Mucosa of descending colon (tissue), 3 donors: ENCODE results near the gene GPR132. TPM values are rescaled to one million over a fixed set of nuclear protein-coding genes. Genes with fewer than 3 reads are reported as not detected.
A peak's percentile ranks its signal among the peaks of the same experiment; 100 is the strongest.
"Not testable (repeated sequence)": the region's sequence is repeated elsewhere in the genome, so short reads cannot be mapped to it uniquely, and the experiment has no call there.

Source experiments
- ATAC-seq: fragments of 200-7000 bp; cut with Tn5 transposase; one replicate; pipeline ENCODE4 v1.9.1; 2020; ENCODE audit warnings: mild to moderate bottlenecking, moderate library complexity
- DNase-seq, 3 donors: peaks; one replicate each; pipeline ENCODE4 v3.0.0-alpha.2; 2020
- H3K36me3 ChIP-seq: fragments of 200-600 bp; one replicate; pipeline ENCODE4 v1.8.0; 2021; ENCODE audit warnings: low read depth, mild to moderate bottlenecking
- H3K4me1 ChIP-seq: fragments of 200-600 bp; one replicate; pipeline ENCODE4 v1.8.0; 2021; ENCODE audit warnings: low read depth, mild to moderate bottlenecking
- H3K4me3 ChIP-seq: fragments of 200-600 bp; one replicate; pipeline ENCODE4 v1.8.0; 2021; ENCODE audit warnings: mild to moderate bottlenecking
- H3K9me3 ChIP-seq: fragments of 200-600 bp; one replicate; pipeline ENCODE4 v1.8.0; 2021; ENCODE audit warnings: mild to moderate bottlenecking
- CTCF ChIP-seq: fragments of 200-600 bp; IDR thresholded peaks from one replicate; pipeline ENCODE4 v1.8.0; 2022; ENCODE audit warnings: antibody characterized with exemption, mild to moderate bottlenecking
- intact Hi-C, 2 donors: fragments of 100-400 bp; cut with DNase I in 1 of 2; cut with micrococcal nuclease in 1 of 2; formaldehyde crosslinking; loops; one replicate each; pipeline versions ENCODE4 v1.11.0 to v1.11.1; 2022; cut with DNase I, micrococcal nuclease
- total RNA-seq, 3 donors: library from RNA; stranded (reverse); fragmentation: NEBNext Ultra II Directional in 2 of 3; extraction: Animal tissue kit (Norgen Biotek cat#: 25700) in 2 of 3; gene quantifications; one replicate each; pipeline versions ENCODE4 v1.2.1 to v1.2.4, GENCODE V29; 2021 to 2023
- donor health status: DM: no; HTN: no; CAD: no; lungs with moderate emphysema.
- donor health status: DM: no; HTN: no; CAD: no.
- donor health status: DM: no; HTN: yes; CAD: no.

The GPR132 gene
- total RNA-seq, 3 donors from 2014 or later: 1.7 to 4.0 (median 3.1) TPM

GRCh38 chr14:105028251-105028927, 36.8 kb downstream of the GPR132 start:
- Histone ChIP-seq H3K4me1 (no peaks in the 10 kb centered on the region), H3K4me3 (no peak overlapping the region), H3K9me3 (no peaks in the 10 kb centered on the region), H3K36me3 (no peaks in the 10 kb centered on the region)
- intact Hi-C loops: no loop called here
- TF ChIP-seq CTCF: no peak
- peak in 1 of 3 donors; percentile 30 for DNase-seq
- no peak for ATAC-seq

GRCh38 chr14:105027718-105028117, 37.5 kb downstream of the GPR132 start:
- DNase-seq, H3K4me3 ChIP-seq, intact Hi-C loops, H3K4me1 ChIP-seq, ATAC-seq, H3K36me3 ChIP-seq, H3K9me3 ChIP-seq: not testable (repeated sequence)

GRCh38 chr14:105026802-105027563, 38.2 kb downstream of the GPR132 start:
- Histone ChIP-seq H3K4me3 (no peak overlapping the region), H3K9me3 (no peaks in the 10 kb centered on the region), H3K4me1 (peaks cover 1% of the 10 kb centered on the region), H3K36me3 (no peaks in the 10 kb centered on the region)
- DNase-seq: no peak
- TF ChIP-seq CTCF: no peak
- intact Hi-C loops: no loop called here
- ATAC-seq: peak; percentile 23

GRCh38 chr14:105026033-105026785, 39.0 kb downstream of the GPR132 start:
- Histone ChIP-seq H3K36me3 (no peaks in the 10 kb centered on the region), H3K4me3 (no peak overlapping the region), H3K9me3 (no peaks in the 10 kb centered on the region), H3K4me1 (peaks cover 5% of the 10 kb centered on the region)
- TF ChIP-seq CTCF: no peak
- DNase-seq: no peak
- ATAC-seq: no peak
- intact Hi-C loops: no loop called here

- peaks cover 4% of the 10 kb centered on the region for H3K36me3 ChIP-seq
- DNase-seq (no peak), ATAC-seq (no peak)
- peaks cover 5% of the 10 kb centered on the region for H3K4me1 ChIP-seq
- intact Hi-C loops: no loop called here
- no peak overlapping the region for H3K4me3 ChIP-seq
- no peak for TF ChIP-seq CTCF
- H3K9me3 ChIP-seq: no peaks in the 10 kb centered on the region
Observed at GRCh38 chr14:105025429-105025828, 39.8 kb downstream of the GPR132 start.
